SK-N-SH treated with all-trans-retinoic acid at 6 μM for 48 hours (cell line): Measurements from ENCODE around the gene MAT1A.

Source experiments
- ATAC-seq: fragments of 200-7000 bp; cut with Tn5 transposase; 3 replicates; pipeline ENCODE4 v1.9.1; 2020; ENCODE audit warnings: mild to moderate bottlenecking, moderate library complexity
- BACH2 ChIP-seq: fragments of 250-450 bp; sonication (Bioruptor Pico); IDR thresholded peaks from 2 replicates; pipeline ENCODE4 v1.9.0; 2021; ENCODE audit warnings: mild to moderate bottlenecking, borderline replicate concordance
- CSDC2 ChIP-seq: fragments of 250-450 bp; sonication (Bioruptor Pico); IDR thresholded peaks from 2 replicates; pipeline ENCODE4 v1.5.0; 2020; ENCODE audit warnings: mild to moderate bottlenecking, moderate library complexity
- CSRNP3 ChIP-seq: fragments of 250-450 bp; sonication (Bioruptor Pico); IDR thresholded peaks from 2 replicates; pipeline ENCODE4 v1.5.1; 2021; ENCODE audit warnings: mild to moderate bottlenecking, moderate library complexity
- ESRRG ChIP-seq: fragments of 250-450 bp; sonication (Bioruptor Pico); IDR thresholded peaks from 2 replicates; pipeline ENCODE4 v1.6.1; 2021; ENCODE audit warnings: mild to moderate bottlenecking
- GLIS3 ChIP-seq: fragments of 250-450 bp; sonication (Bioruptor Pico); IDR thresholded peaks from 2 replicates; pipeline ENCODE4 v1.5.0; 2020; ENCODE audit warnings: mild to moderate bottlenecking, moderate library complexity
- ISL1 ChIP-seq: fragments of 250-450 bp; sonication (Bioruptor Pico); IDR thresholded peaks from 2 replicates; pipeline ENCODE4 v2.1.2; 2022; ENCODE audit warnings: mild to moderate bottlenecking, moderate library complexity
- OSR1 ChIP-seq: fragments of 250-450 bp; sonication (Bioruptor Pico); IDR thresholded peaks from 2 replicates; pipeline ENCODE4 v1.8.0; 2022; ENCODE audit warnings: moderate library complexity, mild to moderate bottlenecking, inconsistent platforms
- PATZ1 ChIP-seq: fragments of 250-450 bp; sonication (Bioruptor Pico); IDR thresholded peaks from 2 replicates; pipeline ENCODE4 v1.8.0; 2020; ENCODE audit warnings: mild to moderate bottlenecking, moderate library complexity, borderline replicate concordance
- POU6F1 ChIP-seq: fragments of 250-450 bp; sonication (Bioruptor Pico); IDR thresholded peaks from 2 replicates; pipeline ENCODE4 v1.8.0; 2021; ENCODE audit warnings: low read depth, mild to moderate bottlenecking, moderate library complexity, borderline replicate concordance
- RARB ChIP-seq: fragments of 250-450 bp; sonication (Bioruptor Pico); IDR thresholded peaks from 2 replicates; pipeline ENCODE4 v1.8.0; 2021; ENCODE audit warnings: mild to moderate bottlenecking, moderate library complexity
- SNAI2 ChIP-seq: fragments of 250-450 bp; sonication (Bioruptor Pico); IDR thresholded peaks from 2 replicates; pipeline ENCODE4 v1.5.0; 2020; ENCODE audit warnings: mild to moderate bottlenecking, moderate library complexity
- TCF4 ChIP-seq: fragments of 250-450 bp; sonication (Bioruptor Pico); IDR thresholded peaks from 2 replicates; pipeline ENCODE4 v1.8.0; 2021; ENCODE audit warnings: mild to moderate bottlenecking, moderate library complexity, borderline replicate concordance
- TOX ChIP-seq: fragments of 250-450 bp; sonication (Bioruptor Pico); IDR thresholded peaks from 2 replicates; pipeline ENCODE4 v1.8.0; 2021; ENCODE audit warnings: mild to moderate bottlenecking, moderate library complexity, borderline replicate concordance
- TSHZ2 ChIP-seq: fragments of 250-450 bp; sonication (Bioruptor Pico); IDR thresholded peaks from 2 replicates; pipeline ENCODE4 v1.5.0; 2020; ENCODE audit warnings: mild to moderate bottlenecking, moderate library complexity
- ZC3H10 ChIP-seq: fragments of 250-450 bp; sonication (Bioruptor Pico); IDR thresholded peaks from 2 replicates; pipeline ENCODE4 v1.5.1; 2021; ENCODE audit warnings: mild to moderate bottlenecking, moderate library complexity
- ZFP3 ChIP-seq: fragments of 250-450 bp; sonication (Bioruptor Pico); IDR thresholded peaks from 2 replicates; pipeline ENCODE4 v1.5.0; 2020; ENCODE audit warnings: mild to moderate bottlenecking, moderate library complexity
- ZFP30 ChIP-seq: fragments of 450-650 bp; formaldehyde crosslinking; IDR thresholded peaks from 2 replicates; pipeline ENCODE4 v1.5.0; 2022; ENCODE audit warnings: mild to moderate bottlenecking, moderate library complexity
- ZNF565 ChIP-seq: fragments of 450-650 bp; formaldehyde crosslinking; conservative IDR thresholded peaks from 2 replicates; pipeline ENCODE4 v1.5.0; 2020; ENCODE audit warnings: low read depth, mild to moderate bottlenecking, moderate library complexity
- ZNF70 ChIP-seq: fragments of 450-650 bp; formaldehyde crosslinking; IDR thresholded peaks from 2 replicates; pipeline ENCODE4 v1.5.0; 2020; ENCODE audit warnings: mild to moderate bottlenecking, moderate library complexity
- ZNF8 ChIP-seq: fragments of 450-650 bp; formaldehyde crosslinking; IDR thresholded peaks from 2 replicates; pipeline ENCODE4 v1.5.0; 2020; ENCODE audit warnings: mild to moderate bottlenecking, moderate library complexity

MAT1A gene

GRCh38 chr10:80276335-80276734 lies 13.1 kb downstream of the MAT1A start:
- TF ChIP-seq ZNF8 (no peak), ZNF70 (CRISPR knock-in tag) (no peak), POU6F1 (CRISPR knock-in tag) (no peak), TCF4 (CRISPR knock-in tag) (no peak), RARB (no peak), OSR1 (CRISPR knock-in tag) (no peak), PATZ1 (CRISPR knock-in tag) (no peak), SNAI2 (CRISPR knock-in tag) (no peak), GLIS3 (no peak), CSDC2 (no peak), ZNF565 (no peak), ZFP30 (CRISPR knock-in tag) (no peak), ESRRG (CRISPR knock-in tag) (no peak), ZFP3 (CRISPR knock-in tag) (no peak), ISL1 (no peak), CSRNP3 (CRISPR knock-in tag) (no peak), TOX (CRISPR knock-in tag) (no peak), TSHZ2 (no peak)
- ATAC-seq = no peak

GRCh38 chr10:80275756-80276155 lies 13.7 kb downstream of the MAT1A start:
- TF ChIP-seq TSHZ2 (no peak), ZNF8 (no peak), PATZ1 (CRISPR knock-in tag) (no peak), GLIS3 (no peak), ZC3H10 (CRISPR knock-in tag) (no peak), CSRNP3 (CRISPR knock-in tag) (no peak), POU6F1 (CRISPR knock-in tag) (no peak), TOX (CRISPR knock-in tag) (no peak), CSDC2 (no peak), TCF4 (CRISPR knock-in tag) (no peak), ZFP3 (CRISPR knock-in tag) (no peak), BACH2 (CRISPR knock-in tag) (no peak), RARB (no peak)
- no peak for ATAC-seq
